Measurements from ENCODE around the gene PTH1R.

The PTH1R gene

GRCh38 chr3:46912986-46913385 lies 35.5 kb downstream of the PTH1R start:
- DNase-seq (ENCODE audit: low read depth in 2 of 2) = no peak

DNA sequence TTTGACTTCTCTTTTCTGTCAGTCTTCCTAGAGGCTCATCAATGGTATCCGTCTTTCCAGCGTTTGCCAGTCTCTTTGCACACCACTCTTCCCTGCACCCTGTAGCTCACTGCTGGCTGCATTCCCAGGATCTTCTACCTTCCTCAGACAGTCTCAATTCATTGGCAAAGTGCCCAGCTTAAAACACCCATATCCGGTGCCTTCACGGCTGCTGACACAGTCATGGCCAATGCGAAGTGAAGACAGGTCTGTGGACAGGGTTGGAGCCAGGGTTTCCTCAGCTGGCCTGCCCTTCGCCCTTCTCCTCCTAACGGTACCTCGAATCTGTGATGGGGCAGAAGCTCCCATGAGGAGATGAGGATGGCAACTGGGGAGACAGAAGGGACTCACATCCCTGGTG lies 36.1 kb downstream of the PTH1R start:
- no peak for DNase-seq (ENCODE audit: low read depth in 2 of 2)

- no peak for DNase-seq (ENCODE audit: low read depth in 2 of 2)
Measured at GRCh38 chr3:46914849-46915248, 37.3 kb downstream of the PTH1R start.

DNA sequence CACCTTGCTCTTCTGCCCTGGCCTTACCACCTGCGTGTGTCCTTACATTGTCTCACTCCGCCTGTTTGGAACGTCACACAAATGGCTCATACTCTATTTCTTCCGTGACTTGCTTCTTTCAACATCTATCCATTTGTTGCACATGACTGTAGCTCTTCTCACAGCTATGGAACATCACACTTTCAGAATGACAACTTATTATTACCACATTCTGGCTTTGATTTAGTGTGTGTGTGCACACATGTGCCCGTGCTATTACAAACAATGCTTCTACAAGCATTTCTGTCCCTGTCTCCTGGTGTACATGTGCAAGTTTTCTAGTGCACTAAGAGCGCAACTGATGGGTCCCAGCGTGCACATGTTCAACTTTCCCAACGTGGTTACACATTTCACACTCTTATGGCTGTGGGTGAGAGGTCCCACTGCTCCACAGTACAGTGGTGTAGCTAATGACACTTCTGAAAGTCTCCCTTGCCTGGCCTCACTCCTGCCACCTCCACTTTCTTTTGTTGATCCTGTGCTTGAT lies 37.8 kb downstream of the PTH1R start:
- no peak for DNase-seq (ENCODE audit: low read depth in 2 of 2)

DNA sequence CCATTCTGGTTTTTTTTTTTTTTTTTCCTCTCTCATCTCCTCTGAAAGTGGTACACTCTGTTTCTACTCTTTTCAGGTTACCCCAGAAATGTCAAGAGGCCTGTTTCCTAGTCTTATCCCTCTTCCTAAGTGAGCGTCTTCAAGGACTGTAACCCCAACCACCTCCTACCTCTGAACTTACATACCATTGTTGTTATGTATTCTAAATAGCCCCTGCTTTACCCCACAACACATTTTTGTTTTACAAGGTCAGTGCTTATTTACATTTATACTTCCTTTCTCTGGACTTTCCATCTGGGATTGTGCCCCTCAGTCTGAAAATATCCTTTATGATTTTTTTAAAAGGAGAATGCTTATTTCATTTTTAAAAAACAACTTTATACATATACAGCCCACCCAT lies 38.8 kb downstream of the PTH1R start:
- no peak for DNase-seq (ENCODE audit: low read depth in 2 of 2)

GRCh38 chr3:46916799-46917198 lies 39.3 kb downstream of the PTH1R start:
- no peak for DNase-seq (ENCODE audit: low read depth in 2 of 2)

DNA sequence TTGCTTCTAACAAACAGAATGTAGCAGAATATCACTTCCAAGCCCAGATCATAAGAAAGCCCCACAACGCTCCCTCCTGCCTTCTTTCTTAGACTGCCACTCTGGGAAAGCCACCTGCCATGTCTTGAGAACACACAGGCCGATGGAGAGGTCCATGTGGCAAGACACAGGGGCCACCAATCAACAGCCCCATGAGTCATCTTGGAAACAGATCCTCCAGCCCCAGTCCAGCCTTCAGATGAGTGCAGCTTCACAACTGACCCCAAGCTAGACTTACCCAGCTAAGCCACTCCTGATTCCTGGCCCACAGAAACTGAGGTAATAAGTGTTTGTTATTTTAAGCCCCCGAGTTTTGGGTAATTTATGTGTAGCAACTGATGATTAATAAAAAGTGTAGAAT lies 39.7 kb downstream of the PTH1R start:
- DNase-seq (ENCODE audit: low read depth in 2 of 2) = no peak

DNA sequence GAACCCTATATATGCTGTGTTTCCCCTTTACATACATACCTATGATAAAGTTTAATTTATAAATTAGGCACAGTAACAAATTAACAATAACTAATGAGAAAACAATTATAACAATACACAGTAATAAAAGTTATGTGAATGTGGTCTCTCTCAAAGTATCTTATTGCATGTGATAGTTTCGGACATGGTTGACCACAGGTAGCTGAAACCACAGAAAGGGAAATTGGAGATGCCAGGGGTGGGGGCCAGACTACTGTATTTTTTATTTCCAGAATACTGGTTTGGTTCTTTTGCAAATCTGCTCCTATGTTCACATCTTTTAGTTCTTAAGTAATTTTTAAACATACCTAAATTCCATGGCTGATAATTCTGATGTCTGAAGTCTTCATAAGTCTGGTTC lies 40.7 kb downstream of the PTH1R start:
- no peak for DNase-seq (ENCODE audit: low read depth in 2 of 2)

DNA sequence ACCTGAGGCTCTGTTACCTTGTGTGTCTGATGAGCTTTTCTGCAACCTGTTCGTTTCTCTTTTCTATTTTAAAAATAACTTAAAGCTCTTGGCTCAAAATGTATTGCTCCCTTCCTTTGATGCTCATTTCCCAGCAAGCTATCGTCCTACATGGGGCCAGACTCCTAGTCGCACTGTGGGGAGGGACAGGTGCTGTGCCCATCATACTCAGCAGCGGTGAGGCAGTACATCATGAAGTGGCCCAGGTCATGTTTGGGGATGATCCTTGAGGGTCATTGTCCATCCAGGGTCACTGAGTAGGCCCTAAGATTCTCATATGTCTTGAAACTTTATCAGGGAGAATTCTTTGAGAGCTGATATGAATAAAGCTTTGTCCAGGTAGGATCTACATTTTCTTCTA lies 41.1 kb downstream of the PTH1R start:
- DNase-seq (ENCODE audit: low read depth in 2 of 2) = no peak

DNA sequence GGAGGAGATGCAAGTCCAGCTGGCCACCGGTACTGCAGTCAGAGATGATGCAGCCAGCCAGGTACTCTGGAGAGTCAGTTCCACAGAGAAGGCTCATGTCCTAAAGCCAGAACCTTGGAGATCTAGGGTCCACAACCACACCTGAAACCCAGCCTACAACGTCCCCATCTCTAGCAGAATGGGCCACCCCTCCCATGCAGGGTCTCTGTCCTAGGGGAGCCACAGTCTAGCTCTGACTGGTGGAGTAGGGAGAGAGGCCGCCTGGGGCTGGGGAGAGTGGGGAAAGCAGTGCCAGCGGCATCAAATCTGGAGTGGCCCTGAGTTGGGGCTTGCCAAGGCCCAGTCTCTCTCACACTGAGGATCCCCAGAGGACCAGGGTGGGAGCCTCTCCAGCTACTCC lies 43.5 kb downstream of the PTH1R start:
- DNase-seq (ENCODE audit: low read depth in 2 of 2) = no peak

DNA sequence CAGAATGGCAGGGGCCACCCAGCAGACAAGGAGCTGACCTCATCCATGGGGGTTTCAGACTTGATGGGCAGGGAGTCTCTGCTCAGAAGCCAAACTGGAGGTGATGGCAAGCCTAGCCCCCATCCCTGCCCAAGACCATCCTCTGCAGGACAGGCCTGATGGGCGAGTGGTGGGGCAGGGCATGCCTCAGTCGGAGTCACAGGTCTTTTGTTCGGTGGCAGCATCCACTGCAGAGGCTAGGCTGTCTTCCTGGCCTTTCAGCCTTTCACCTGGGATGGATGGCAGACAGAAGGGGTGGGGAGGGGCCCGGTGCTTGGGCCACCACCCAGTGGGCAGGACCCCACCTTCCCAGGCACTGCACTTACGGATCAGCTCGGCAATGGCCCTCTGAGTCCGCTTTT lies 44.4 kb downstream of the PTH1R start:
- DNase-seq (ENCODE audit: low read depth in 2 of 2) = no peak

DNA sequence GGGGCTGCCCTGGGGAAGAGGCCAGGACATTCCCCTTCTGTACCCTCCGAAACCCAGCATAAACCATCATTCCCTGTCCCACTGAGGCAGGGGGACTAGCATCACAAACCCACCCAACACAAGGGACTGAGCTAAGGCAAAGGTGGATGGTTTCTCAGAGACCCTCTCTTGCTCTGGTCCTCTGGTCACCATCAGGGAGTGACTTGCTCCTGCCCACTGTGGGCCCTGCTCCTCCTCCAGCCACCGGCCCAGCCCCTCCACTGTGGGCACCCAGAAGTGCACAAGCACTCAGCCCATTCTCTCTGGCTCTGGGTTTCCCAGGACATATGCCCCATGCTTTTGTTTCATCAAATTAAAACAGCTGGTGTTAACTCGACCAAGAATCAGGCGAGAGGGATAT lies 44.9 kb downstream of the PTH1R start:
- DNase-seq (ENCODE audit: low read depth in 2 of 2) = no peak

DNA sequence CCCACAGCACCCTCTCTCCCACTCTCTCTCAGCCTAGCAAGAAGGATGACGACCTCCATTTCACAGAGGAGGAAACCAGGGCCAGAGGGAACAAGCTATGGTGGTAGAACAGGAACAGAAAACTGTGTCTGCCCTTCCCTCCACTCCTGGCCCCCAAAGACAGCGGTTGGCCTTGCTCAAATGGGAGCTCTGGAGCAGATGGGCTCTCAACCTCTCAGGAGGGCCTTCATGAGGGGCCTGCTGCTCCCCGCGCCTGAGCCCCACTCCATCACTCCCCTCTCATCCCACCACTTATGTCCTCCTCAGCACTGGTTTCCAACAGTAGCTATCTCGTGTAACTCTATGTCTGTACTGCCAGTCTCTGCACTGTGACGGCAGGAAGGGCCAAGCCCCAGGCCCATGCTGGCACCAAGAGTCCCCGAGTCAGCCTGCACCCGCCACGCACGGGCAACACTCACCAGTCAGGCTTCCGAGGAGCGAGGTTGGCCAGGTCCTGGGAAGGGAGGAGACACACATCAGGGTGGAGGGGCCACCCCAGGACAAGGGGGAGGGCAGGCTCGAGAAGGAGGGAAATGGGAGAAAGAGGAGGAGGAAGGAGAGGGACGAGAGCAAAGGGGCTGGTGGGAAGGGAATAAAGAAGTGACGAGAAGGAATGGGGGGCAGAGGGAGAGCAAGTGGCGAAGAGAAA lies 45.5 kb downstream of the PTH1R start:
- no peak for DNase-seq (ENCODE audit: low read depth in 2 of 2)

DNA sequence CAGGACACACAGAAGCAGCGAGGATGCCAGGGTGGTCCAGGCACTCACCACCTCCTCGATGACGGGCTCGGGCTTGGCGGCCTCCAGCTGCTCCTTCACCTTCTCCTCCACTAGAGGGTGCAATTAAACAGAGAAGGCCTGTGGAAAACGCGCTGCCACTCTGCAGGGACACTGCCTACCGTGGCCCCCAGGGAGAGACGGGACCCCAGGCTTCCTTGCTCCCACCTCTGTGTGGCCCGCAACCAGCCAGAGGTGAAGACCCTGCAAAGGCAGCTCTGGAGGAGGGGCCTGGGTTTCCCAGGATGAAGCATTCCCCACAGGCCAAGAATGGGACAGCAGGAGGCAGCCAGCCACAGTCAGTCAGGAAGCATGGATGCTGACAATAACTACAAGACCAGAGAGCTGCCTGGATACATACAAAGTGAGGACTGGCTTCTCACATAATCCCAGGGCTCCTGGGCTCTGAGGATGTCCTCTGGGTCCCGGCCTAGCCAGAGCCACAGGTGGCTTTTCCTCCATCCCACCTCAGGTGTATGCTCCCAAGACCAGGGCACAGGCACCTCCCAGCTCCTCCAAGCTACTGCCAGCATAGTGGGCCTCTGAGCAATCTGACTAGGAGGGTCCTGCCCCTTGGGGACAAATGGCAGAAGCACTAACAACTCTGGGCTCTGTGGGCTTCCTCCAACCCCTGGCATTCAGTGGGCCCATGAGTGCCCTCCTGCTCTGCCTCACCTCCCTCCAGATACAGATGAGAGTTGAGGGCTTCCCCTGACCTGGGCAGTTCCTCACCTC lies 46.2 kb downstream of the PTH1R start:
- no peak for DNase-seq (ENCODE audit: low read depth in 2 of 2)

- no peak for DNase-seq (ENCODE audit: low read depth in 2 of 2)
Measured at GRCh38 chr3:46924921-46925584, 47.5 kb downstream of the PTH1R start.

GRCh38 chr3:46925585-46925934 lies 48.0 kb downstream of the PTH1R start:
- no peak for DNase-seq (ENCODE audit: low read depth in 2 of 2)

GRCh38 chr3:46926039-46926438 lies 48.5 kb downstream of the PTH1R start:
- no peak for DNase-seq (ENCODE audit: low read depth in 2 of 2)

- no peak for DNase-seq (ENCODE audit: low read depth in 2 of 2)
Measured at GRCh38 chr3:46926447-46926846, 48.9 kb downstream of the PTH1R start.

- no peak for DNase-seq (ENCODE audit: low read depth in 2 of 2)
Measured at GRCh38 chr3:46926871-46927717, 49.6 kb downstream of the PTH1R start.

DNA sequence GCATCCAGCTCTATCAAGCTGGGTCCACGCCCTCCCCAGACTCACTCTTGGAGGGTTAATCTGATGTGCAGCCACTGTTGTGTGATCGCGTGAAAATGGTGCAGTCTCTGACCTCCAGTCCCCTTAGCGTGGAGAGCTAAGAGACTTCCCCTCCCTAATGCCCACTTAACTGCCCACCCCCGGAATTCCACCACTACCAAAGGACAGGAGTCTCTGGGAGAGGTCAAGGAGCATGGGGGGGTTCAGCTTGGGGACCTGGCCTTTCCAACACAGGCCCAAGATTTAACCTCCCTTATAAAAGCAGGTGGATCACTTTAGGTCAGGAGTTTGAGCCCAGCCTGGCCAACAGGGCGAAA lies 50.2 kb downstream of the PTH1R start:
- no peak for DNase-seq (ENCODE audit: low read depth in 2 of 2)

GRCh38 chr3:46928282-46928681 lies 50.8 kb downstream of the PTH1R start:
- no peak for DNase-seq (ENCODE audit: low read depth in 2 of 2)

GRCh38 chr3:46929324-46929723 lies 51.8 kb downstream of the PTH1R start:
- no peak for DNase-seq (ENCODE audit: low read depth in 2 of 2)

Measured in stimulated activated CD4-positive, alpha-beta T cell treated with anti-CD3 and anti-CD28 coated beads, Interleukin-4, amount 100 ng/mL, for 48 hours (primary cell).